ENCODE measurements around the gene GDNF. TPM values are rescaled to one million over a fixed set of nuclear protein-coding genes. Genes with fewer than 3 reads are reported as not detected.

Gene GDNF
- total RNA-seq: not detected in 2 replicates

GRCh38 chr5:37839407-37840052, at the start of gene GDNF:
GDNF (minus strand) TSS chr5:37840041; CDS start chr5:37834796, 5,245 bp downstream.

